ENCODE results near the gene KRT36. TPM values are rescaled to one million over a fixed set of nuclear protein-coding genes. Genes with fewer than 3 reads are reported as not detected.

KRT36 gene
- total and polyA plus RNA-seq, 7 donors: 0.04 TPM; not detected in 6

GRCh38 chr17:41511116-41511515, 21.4 kb upstream of the KRT36 start:
- ATAC-seq: no peak
- 56 to 76% (median 75%) methylated on average over 4 of the region's 4 CpGs for WGBS, 3 donors
- DNase-seq: no peak
- no peaks in the 10 kb centered on the region for H3K36me3 ChIP-seq (ENCODE audit: insufficient read depth in 1 of 2, low read depth in 1 of 2)
- H3K4me1 ChIP-seq: no peaks in the 10 kb centered on the region
- peaks cover 0 to 1% (median 0%) of the 10 kb centered on the region in 3 donors for H3K27me3 ChIP-seq (ENCODE audit: insufficient read depth in 3 of 3, low read length in 2 of 3)
- no peak overlapping the region for H3K27ac ChIP-seq
- H3K9me3 ChIP-seq: no peaks in the 10 kb centered on the region
- TF ChIP-seq, protein P1, sequence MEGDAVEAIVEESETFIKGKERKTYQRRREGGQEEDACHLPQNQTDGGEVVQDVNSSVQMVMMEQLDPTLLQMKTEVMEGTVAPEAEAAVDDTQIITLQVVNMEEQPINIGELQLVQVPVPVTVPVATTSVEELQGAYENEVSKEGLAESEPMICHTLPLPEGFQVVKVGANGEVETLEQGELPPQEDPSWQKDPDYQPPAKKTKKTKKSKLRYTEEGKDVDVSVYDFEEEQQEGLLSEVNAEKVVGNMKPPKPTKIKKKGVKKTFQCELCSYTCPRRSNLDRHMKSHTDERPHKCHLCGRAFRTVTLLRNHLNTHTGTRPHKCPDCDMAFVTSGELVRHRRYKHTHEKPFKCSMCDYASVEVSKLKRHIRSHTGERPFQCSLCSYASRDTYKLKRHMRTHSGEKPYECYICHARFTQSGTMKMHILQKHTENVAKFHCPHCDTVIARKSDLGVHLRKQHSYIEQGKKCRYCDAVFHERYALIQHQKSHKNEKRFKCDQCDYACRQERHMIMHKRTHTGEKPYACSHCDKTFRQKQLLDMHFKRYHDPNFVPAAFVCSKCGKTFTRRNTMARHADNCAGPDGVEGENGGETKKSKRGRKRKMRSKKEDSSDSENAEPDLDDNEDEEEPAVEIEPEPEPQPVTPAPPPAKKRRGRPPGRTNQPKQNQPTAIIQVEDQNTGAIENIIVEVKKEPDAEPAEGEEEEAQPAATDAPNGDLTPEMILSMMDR (IDR thresholded peaks at IDR 0.05): no peak
- no peak overlapping the region for H3K4me3 ChIP-seq
- intact Hi-C loops (cut with DNase I): no loop called here

DNA sequence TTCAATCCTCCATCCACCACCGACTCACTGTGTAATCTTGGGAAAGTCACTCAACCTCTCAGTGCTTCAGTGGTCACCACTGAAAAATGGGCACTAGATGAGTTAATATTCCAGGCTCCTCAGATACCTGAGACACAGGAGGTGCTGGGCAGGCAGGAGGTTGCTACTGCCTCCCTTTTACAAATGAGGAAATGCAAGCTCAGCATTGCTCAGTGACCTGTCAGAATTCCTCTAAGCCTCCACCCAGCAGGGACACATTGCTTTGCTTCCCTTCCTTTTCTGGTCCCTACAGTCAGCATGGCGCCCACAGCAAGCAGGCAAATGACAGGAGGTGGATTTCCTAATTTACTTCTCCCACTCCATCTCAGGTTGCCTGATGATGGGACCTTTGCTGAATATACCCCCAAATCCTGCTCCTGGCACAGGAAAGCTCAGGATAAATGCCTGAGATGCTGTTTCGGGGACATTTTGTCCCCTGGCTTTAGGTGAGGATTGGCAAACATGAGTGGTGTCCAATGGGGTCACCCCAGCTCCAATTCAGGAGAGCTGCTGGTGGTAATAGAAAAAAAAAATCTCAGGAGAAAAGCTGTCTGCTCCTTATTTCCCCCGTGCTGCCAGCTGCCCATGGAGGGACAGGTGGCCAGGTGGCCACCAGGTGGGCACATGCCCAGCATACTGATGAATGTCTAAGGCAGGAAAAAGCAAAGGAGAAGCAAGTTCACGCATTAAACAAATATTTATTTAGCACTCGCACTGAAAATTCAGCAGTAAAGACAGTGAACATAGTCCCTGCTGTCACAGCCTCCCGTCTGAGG, 20.7 kb upstream of the KRT36 start:
- H3K9me3 ChIP-seq: no peaks in the 10 kb centered on the region
- peaks cover 0 to 1% (median 0%) of the 10 kb centered on the region in 3 donors for H3K27me3 ChIP-seq (ENCODE audit: insufficient read depth in 3 of 3, low read length in 2 of 3)
- H3K4me3 ChIP-seq: no peak overlapping the region
- ATAC-seq (no peak), DNase-seq (no peak)
- H3K27ac ChIP-seq: no peak overlapping the region
- H3K36me3 ChIP-seq (ENCODE audit: insufficient read depth in 1 of 2, low read depth in 1 of 2): no peaks in the 10 kb centered on the region
- TF ChIP-seq, protein P1 (IDR thresholded peaks at IDR 0.05): no peak
- no peaks in the 10 kb centered on the region for H3K4me1 ChIP-seq
- intact Hi-C loops (cut with DNase I): no loop called here
- 79 to 81% (median 80%) methylated on average over 7 of the region's 7 CpGs for WGBS, 3 donors

- TF ChIP-seq, protein P1 (IDR thresholded peaks at IDR 0.05): no peak
- ATAC-seq: no peak
Measured at GRCh38 chr17:41507315-41507880, 17.7 kb upstream of the KRT36 start.

DNA sequence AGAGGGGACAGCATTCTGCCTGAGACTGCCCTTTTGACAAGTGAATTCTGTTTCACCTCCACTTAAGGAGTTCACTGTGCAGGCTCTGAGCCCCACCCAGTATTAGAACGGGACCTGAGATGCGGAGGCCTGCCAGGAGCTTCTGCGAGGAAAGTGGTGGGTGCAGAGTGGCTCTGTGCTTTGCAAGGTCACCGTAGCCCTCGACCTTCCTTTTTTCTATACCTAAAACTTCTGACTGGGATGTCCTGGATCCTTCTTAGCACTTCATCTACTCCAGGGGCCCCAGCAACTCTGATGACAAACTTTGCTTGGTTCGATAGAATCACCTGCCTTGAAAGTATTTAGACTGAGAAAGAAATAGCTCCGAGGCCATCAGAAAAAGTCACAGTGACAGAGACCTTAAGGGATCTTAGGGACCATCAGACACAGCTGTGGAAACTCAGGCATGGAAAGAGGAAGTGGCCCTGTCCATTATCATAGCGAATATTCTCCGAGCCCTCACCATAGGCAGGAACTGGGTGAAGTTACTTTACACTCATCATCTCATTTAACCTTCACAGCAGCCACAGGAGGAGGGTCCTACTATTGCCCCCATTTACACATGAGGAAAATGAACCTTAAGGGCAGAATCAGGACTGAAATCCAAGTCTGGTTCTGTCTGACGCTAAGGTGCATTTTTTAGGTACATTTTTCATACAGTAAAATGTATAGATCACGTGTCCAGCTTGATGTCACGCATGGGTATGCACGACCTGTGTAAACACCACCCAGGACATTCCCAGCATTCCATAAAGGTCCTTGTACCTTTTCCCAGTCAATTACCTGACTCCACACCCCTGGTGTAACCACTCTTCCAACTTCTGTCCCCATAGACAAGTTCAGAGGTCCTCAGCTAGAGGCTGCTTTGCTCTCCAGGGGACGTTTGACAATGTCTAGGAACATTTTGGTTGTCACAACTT, 16.4 kb upstream of the KRT36 start:
- Histone ChIP-seq H3K9me3 (no peaks in the 10 kb centered on the region), H3K27ac (no peak overlapping the region), H3K4me1 (no peaks in the 10 kb centered on the region), H3K27me3 (ENCODE audit: insufficient read depth in 3 of 3, low read length in 2 of 3) (peaks cover 0 to 1% (median 0%) of the 10 kb centered on the region in 3 donors), H3K4me3 (no peak overlapping the region), H3K36me3 (ENCODE audit: insufficient read depth in 1 of 2, low read depth in 1 of 2) (no peaks in the 10 kb centered on the region)
- ATAC-seq (no peak), DNase-seq (no peak)
- TF ChIP-seq, protein P1 (IDR thresholded peaks at IDR 0.05): no peak
- WGBS, 3 donors: 79 to 84% (median 81%) methylated on average over 14 of the region's 14 CpGs
- intact Hi-C loops (cut with DNase I): no loop called here

More at GRCh38 chr17:41507315-41507880, 17.7 kb upstream of the KRT36 start:
- H3K9me3 ChIP-seq: no peaks in the 10 kb centered on the region
- H3K4me1 ChIP-seq: no peaks in the 10 kb centered on the region
- H3K36me3 ChIP-seq (ENCODE audit: insufficient read depth in 1 of 2, low read depth in 1 of 2): no peaks in the 10 kb centered on the region
- no peak overlapping the region for H3K27ac ChIP-seq
- 43 to 48% (median 43%) methylated on average over 10 of the region's 10 CpGs for WGBS, 3 donors
- no peak overlapping the region for H3K4me3 ChIP-seq
- intact Hi-C loops (cut with DNase I): no loop called here
- H3K27me3 ChIP-seq (ENCODE audit: insufficient read depth in 3 of 3, low read length in 2 of 3): no peaks in the 10 kb centered on the region
- DNase-seq: no peak
